Neutrophil (primary cell): Measurements from ENCODE around the gene RALA.

Experiments used
- H3K27ac ChIP-seq: fragments of 200-600 bp; sonication (generic); 2 replicates; pipeline ENCODE4 v1.5.1; 2016; ENCODE audit warnings: mild to moderate bottlenecking, moderate library complexity
- H3K27me3 ChIP-seq: fragments of 200-600 bp; sonication (generic); 2 replicates; pipeline ENCODE4 v1.6.0; 2016; ENCODE audit warnings: mild to moderate bottlenecking
- H3K36me3 ChIP-seq: fragments of 200-600 bp; sonication (generic); 2 replicates; pipeline ENCODE4 v1.5.1; 2017
- H3K4me1 ChIP-seq, 2 experiments: fragments of 200-600 bp in 1 of 2; sonication (generic) in 1 of 2; 1 replicate in 1 of 2; 2 replicates in 1 of 2; pipeline versions ENCODE4 v1.5.1 to v1.6.1; 2013 to 2016; ENCODE audit warnings: low read depth in 1 of 2, low read length in 1 of 2, mild to moderate bottlenecking in 1 of 2, moderate library complexity in 1 of 2; ENCODE audit not compliant: control insufficient read depth in 1 of 2, insufficient read depth in 1 of 2
- H3K4me3 ChIP-seq, 2 experiments: fragments of 200-600 bp in 1 of 2; sonication (generic) in 1 of 2; 1 replicate in 1 of 2; 2 replicates in 1 of 2; pipeline ENCODE4 v1.5.1; 2013 to 2016; ENCODE audit warnings: low read depth in 1 of 2, low read length in 1 of 2, mild to moderate bottlenecking in 1 of 2, moderate library complexity in 1 of 2
- H3K9me3 ChIP-seq: fragments of 200-600 bp; sonication (generic); 2 replicates; pipeline ENCODE4 v1.5.1; 2016
- TF ChIP-seq, protein P1 (sequence below): fragments of 200-600 bp; sonication (generic); IDR thresholded peaks from 2 replicates; pipeline ENCODE4 v1.5.1; 2016; ENCODE audit warnings: antibody characterized with exemption

Gene RALA

DNA sequence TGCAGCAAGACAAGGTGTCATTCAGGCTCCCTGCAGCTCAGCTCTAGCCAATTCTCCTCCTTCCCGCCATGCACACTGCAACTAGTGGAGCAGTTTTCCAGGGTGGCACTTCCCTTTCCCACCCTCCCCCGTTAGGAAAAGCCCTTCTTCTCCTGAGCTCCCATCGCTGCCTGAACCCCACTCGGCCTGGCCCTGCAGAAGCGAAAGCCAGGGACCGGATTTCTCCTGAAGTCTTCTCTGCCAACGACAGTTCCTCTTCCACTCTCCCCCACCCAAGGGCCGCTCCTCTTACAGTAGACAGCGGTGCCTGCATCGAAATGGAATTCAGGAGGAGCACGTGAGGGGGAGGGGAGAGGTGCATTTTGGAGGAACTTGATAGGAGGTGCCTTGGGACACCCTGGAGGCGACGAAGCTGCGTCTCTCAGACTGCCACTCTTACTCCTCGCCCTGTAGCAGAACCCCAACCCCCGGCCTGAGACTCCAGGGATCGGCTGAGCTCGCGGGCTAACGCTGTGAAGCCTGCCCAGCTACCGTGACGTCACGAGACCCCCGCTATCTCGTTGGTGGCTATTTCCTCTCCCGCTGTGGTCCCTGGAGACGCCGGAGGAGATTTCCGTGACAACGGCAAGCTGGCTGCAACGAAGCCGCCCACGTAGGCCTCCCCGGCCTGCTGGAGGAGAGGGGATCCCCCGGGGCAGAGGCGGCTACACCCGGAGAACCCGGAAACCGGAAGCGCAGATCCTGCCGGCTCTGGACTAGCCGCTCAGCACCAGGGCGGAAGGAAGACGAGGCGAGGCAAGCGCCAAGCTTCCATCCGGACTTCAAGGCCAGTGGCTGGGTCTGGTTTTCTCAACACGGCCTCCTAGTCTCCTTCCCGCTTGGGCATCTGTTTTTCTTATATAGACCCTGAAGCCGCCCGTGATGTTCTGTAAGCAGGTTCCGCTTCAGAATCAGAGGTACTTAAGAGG, 109.7 kb downstream of the RALA start:
- TF ChIP-seq, protein P1, sequence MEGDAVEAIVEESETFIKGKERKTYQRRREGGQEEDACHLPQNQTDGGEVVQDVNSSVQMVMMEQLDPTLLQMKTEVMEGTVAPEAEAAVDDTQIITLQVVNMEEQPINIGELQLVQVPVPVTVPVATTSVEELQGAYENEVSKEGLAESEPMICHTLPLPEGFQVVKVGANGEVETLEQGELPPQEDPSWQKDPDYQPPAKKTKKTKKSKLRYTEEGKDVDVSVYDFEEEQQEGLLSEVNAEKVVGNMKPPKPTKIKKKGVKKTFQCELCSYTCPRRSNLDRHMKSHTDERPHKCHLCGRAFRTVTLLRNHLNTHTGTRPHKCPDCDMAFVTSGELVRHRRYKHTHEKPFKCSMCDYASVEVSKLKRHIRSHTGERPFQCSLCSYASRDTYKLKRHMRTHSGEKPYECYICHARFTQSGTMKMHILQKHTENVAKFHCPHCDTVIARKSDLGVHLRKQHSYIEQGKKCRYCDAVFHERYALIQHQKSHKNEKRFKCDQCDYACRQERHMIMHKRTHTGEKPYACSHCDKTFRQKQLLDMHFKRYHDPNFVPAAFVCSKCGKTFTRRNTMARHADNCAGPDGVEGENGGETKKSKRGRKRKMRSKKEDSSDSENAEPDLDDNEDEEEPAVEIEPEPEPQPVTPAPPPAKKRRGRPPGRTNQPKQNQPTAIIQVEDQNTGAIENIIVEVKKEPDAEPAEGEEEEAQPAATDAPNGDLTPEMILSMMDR = no peak
- no peaks in the 10 kb centered on the region for H3K27me3 ChIP-seq
- peak overlapping the region; percentile 83 for H3K27ac ChIP-seq

DNA sequence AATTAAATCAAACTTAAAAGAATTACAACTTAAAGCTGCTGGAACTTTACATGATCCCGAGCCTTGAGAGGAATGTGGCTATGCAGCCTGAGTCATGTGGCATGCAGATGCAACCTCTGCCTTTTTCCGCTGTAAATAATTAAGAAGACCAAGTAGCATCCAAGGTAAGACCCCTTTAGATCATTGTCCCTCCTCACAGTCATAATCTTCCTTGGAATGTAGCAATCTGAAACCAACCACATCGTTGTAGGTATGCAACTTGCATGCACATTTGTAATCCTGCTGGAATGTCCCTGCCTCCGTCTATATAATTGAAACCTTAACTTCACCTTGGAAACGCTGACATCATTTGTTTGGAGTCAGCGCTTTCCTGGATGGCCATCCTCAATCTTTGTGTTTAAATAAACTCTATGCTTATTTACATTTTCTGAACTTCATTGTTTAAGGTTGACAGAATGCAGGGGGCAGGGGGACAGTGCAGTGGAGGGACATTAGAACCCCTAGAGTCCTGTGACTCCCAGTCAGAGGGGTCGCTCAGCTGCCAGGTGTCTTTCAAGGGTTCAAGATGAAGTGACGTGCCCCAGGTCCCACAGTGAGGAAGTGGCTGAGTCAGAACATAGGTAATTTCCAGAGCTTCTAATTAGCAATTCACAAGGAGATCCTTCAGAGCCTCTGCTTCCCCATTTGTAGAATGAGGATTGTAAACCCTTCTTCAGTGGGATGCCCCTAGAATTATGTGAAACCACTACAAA, 110.7 kb downstream of the RALA start:
- Histone ChIP-seq H3K4me3 (peak overlapping the region; percentile 80 to 88), H3K27me3 (no peaks in the 10 kb centered on the region), H3K9me3 (no peaks in the 10 kb centered on the region), H3K4me1 (peaks cover 13 to 15% of the 10 kb centered on the region in 2 experiments), H3K27ac (peak overlapping the region; percentile 83), H3K36me3 (no peaks in the 10 kb centered on the region)
- TF ChIP-seq, protein P1 = no peak

More for the DNA sequence above, 109.7 kb downstream of the RALA start:
- no peaks in the 10 kb centered on the region for H3K36me3 ChIP-seq
- H3K9me3 ChIP-seq = no peaks in the 10 kb centered on the region
- H3K4me3 ChIP-seq = peak overlapping the region; percentile 80 to 88
- H3K4me1 ChIP-seq = peaks cover 13 to 15% of the 10 kb centered on the region in 2 experiments

DNA sequence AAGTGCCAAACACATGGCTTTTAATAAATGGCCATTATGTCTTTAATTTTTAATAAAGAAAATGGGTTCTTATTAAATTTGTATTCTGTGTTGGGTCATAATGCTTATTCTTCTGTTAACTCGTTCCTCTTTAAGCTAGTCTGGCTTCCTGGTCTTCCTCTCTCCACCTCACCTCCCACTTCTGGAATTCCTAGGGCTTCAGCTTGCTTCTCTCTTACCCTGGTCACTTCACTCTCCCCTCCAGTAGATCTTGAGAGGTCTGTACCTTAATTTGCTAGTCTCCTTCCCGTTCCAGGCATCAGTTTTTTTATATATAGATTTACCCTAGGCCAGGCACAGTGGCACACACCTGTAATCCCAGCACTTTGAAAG, 111.2 kb downstream of the RALA start:
- H3K9me3 ChIP-seq = no peaks in the 10 kb centered on the region
- no peak overlapping the region for H3K27ac ChIP-seq
- no peaks in the 10 kb centered on the region for H3K27me3 ChIP-seq
- H3K4me3 ChIP-seq = no peak overlapping the region
- H3K4me1 ChIP-seq = peaks cover 13 to 15% of the 10 kb centered on the region in 2 experiments
- no peaks in the 10 kb centered on the region for H3K36me3 ChIP-seq
- TF ChIP-seq, protein P1 = no peak

DNA sequence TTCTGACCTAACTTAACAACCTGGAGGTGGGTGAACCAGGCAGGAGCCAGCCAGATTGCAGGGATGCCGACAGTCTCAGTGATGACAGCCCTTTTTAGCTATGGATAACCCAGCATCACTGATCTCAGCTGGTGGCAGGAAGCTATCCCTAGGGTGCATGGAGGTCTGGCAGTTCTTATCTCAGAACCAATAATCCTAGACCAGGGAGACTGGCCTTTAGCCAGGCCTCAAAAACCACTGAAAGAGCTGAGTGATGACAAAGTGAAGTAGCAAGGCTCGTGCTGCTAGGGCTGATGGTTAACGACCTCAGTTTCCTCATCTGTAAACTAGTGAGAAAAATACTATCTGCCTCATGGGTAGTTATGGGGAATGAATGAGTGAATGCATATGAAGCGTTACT, 112.5 kb downstream of the RALA start:
- H3K27me3 ChIP-seq = no peaks in the 10 kb centered on the region
- no peaks in the 10 kb centered on the region for H3K36me3 ChIP-seq
- H3K27ac ChIP-seq = no peak overlapping the region
- no peaks in the 10 kb centered on the region for H3K9me3 ChIP-seq
- H3K4me1 ChIP-seq = peaks cover 13 to 15% of the 10 kb centered on the region in 2 experiments
- H3K4me3 ChIP-seq = no peak overlapping the region
- TF ChIP-seq, protein P1 = no peak

DNA sequence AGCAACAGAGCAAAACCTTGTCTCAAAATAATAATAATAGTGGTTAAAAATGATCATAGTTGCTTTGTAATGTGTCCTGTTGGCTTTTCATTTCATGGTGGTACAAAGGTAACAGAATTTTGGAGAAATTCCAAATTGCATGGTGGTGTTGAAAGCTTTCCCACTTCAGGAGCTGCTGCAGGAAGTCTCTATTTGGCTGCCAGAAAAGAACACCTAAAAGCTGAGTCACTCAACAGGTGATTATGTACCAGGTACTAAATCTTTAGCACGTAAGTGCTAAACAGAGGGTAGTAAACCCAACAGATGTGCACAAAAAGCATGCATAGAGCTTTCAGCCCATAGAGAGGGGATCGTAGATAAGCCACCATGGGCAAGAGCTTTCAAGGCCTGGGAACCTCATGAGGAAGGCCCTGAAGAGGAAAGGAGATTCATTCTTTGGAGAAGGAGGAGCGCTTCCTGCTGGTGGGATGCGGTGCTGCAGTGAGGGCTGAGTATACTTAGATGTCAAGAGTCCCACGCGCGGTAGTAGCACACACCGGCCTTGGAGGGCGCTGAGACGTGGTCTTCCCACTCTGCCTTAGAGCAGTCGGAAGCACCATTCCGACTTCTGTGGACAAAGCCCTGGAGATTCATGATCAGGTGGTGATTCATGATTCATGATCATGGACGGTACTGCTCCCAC, 118.7 kb downstream of the RALA start:
- Histone ChIP-seq H3K4me3 (no peak overlapping the region), H3K4me1 (no peaks in the 10 kb centered on the region), H3K9me3 (no peaks in the 10 kb centered on the region), H3K36me3 (no peaks in the 10 kb centered on the region), H3K27me3 (no peaks in the 10 kb centered on the region), H3K27ac (no peak overlapping the region)
- TF ChIP-seq, protein P1 = peak; percentile 52
